HFFc6 (cell line): ENCODE data around the gene MATK. TPM values are rescaled to one million over a fixed set of nuclear protein-coding genes. Genes with fewer than 3 reads are reported as not detected.
"Not testable (repeated sequence)": the region's sequence is repeated elsewhere in the genome, so short reads cannot be mapped to it uniquely, and the experiment has no call there.

Source experiments
- DNase-seq: peaks from one replicate; pipeline ENCODE4 v3.0.0-alpha.2; 2018
- H3K27ac Mint-ChIP-seq: 2 replicates; pipeline ENCODE4 v1.8.0; 2020; ENCODE audit warnings: mild to moderate bottlenecking, mixed read lengths
- H3K27me3 Mint-ChIP-seq: 2 replicates; pipeline ENCODE4 v1.8.0; 2021; ENCODE audit warnings: mild to moderate bottlenecking, moderate library complexity, mixed read lengths; ENCODE audit not compliant: insufficient read depth
- H3K36me3 Mint-ChIP-seq: 2 replicates; pipeline ENCODE4 v1.8.0; 2021; ENCODE audit warnings: low read depth, mixed read lengths
- H3K4me1 Mint-ChIP-seq: 2 replicates; pipeline ENCODE4 v1.8.0; 2020; ENCODE audit warnings: low read depth, mixed read lengths
- H3K4me3 Mint-ChIP-seq: 2 replicates; pipeline ENCODE4 v1.8.0; 2020; ENCODE audit warnings: mild to moderate bottlenecking, moderate library complexity, mixed read lengths
- H3K9me3 Mint-ChIP-seq: 2 replicates; pipeline ENCODE4 v1.8.0; 2020; ENCODE audit warnings: mild to moderate bottlenecking, mixed read lengths
- CTCF ChIP-seq: fragments of 200-600 bp; sonication (generic); IDR thresholded peaks from 2 replicates; pipeline ENCODE4 v1.5.0; 2021; ENCODE audit warnings: antibody characterized with exemption, mild to moderate bottlenecking
- total RNA-seq, 6 experiments: library from RNA; stranded (reverse); fragmentation: NEBNext Ultra II Directional; extraction: Animal tissue kit (Norgen Biotek cat#: 25700); gene quantifications; 2 replicates in 1 of 6; 3 replicates in 5 of 6; pipeline ENCODE4 v1.2.3, GENCODE V29; 2021

Gene MATK
- total RNA-seq, 6 experiments from 2014 or later: not detected

DNA sequence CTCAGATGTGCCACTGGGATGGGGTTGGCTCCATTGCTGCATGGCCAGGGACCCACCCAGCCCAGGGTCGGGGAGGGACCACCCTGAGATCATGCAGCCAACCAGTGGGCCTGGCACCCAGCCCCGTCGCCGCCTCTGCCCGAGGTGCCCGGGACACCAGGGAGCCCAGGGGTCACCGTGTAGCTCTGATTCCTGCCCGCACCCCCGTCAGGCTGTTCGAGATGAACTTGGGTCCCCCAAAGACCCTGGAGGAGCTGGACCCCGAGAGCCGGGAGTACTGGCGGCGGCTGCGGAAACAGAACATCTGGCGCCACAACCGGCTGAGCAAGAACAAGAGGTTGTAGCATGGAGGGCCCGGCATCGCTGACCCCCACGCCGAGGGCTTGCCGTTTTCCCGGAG, 19.1 kb downstream of the MATK start:
- no peak for TF ChIP-seq CTCF
- DNase-seq: no peak
- peaks cover 10% of the 10 kb centered on the region; the same call in 1 of the 2 replicates for H3K36me3 Mint-ChIP-seq
- H3K9me3 Mint-ChIP-seq: no peaks in the 10 kb centered on the region
- peaks cover 9% of the 10 kb centered on the region for H3K4me1 Mint-ChIP-seq
- no peak overlapping the region for H3K27ac Mint-ChIP-seq
- no peaks in the 10 kb centered on the region; the same call in 1 of the 2 replicates for H3K27me3 Mint-ChIP-seq
- H3K4me3 Mint-ChIP-seq: no peak overlapping the region

- H3K9me3 Mint-ChIP-seq: no peaks in the 10 kb centered on the region
- H3K27ac Mint-ChIP-seq: no peak overlapping the region
- peaks cover 14% of the 10 kb centered on the region for H3K4me1 Mint-ChIP-seq
- DNase-seq: no peak
- H3K4me3 Mint-ChIP-seq: no peak overlapping the region
- no peaks in the 10 kb centered on the region; the same call in 1 of the 2 replicates for H3K27me3 Mint-ChIP-seq
- H3K36me3 Mint-ChIP-seq: peaks cover 10% of the 10 kb centered on the region; the same call in 1 of the 2 replicates
- TF ChIP-seq CTCF: no peak
These were observed 19.7 kb downstream of the MATK start for GRCh38 chr19:3766520-3766919.

- H3K4me1 Mint-ChIP-seq: peaks cover 16% of the 10 kb centered on the region
- H3K4me3 Mint-ChIP-seq, H3K27ac Mint-ChIP-seq, DNase-seq, H3K27me3 Mint-ChIP-seq, H3K9me3 Mint-ChIP-seq, H3K36me3 Mint-ChIP-seq: not testable (repeated sequence)
These were observed 20.4 kb downstream of the MATK start for GRCh38 chr19:3765757-3766156.

DNA sequence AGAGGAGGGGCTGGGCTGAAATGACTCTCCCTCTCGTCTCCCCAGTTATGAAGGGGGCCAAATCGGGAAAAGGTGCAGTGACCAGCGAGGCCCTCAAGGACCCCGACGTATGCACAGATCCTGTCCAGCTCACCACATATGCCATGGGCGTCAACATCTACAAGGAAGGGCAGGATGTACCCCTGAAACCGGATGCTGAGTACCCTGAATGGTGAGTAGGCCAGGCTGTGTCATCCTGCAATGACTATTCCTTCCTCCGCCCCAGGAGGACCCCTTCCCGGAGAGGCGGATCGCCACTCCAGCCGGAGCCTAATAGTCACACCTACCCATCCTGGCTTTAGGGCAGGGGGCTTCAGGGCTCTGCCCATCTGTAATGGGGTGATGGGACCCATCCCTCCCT, 21.1 kb downstream of the MATK start:
- H3K4me3 Mint-ChIP-seq: no peak overlapping the region
- H3K9me3 Mint-ChIP-seq: no peaks in the 10 kb centered on the region
- no peak overlapping the region for H3K27ac Mint-ChIP-seq
- DNase-seq: no peak
- H3K36me3 Mint-ChIP-seq: peaks cover 10% of the 10 kb centered on the region; the same call in 1 of the 2 replicates
- peaks cover 16% of the 10 kb centered on the region for H3K4me1 Mint-ChIP-seq
- peaks cover 1% of the 10 kb centered on the region; the same call in 1 of the 2 replicates for H3K27me3 Mint-ChIP-seq
- no peak for TF ChIP-seq CTCF

GRCh38 chr19:3762501-3763459, 23.4 kb downstream of the MATK start, which contains the start of gene MRPL54:
TSS of gene MRPL54 (plus strand) at chr19:3762682. CDS start at chr19:3762701, 19 bp downstream.
- TF ChIP-seq CTCF: no peak
- Mint-ChIP-seq H3K4me3 (peak within 1 kb of the TSS; percentile 98), H3K36me3 (peaks cover 10% of the 10 kb centered on the region; the same call in 1 of the 2 replicates), H3K27me3 (peaks cover 1% of the 10 kb centered on the region; the same call in 1 of the 2 replicates), H3K27ac (peak within 1 kb of the TSS; percentile 100), H3K4me1 (peaks cover 16% of the 10 kb centered on the region), H3K9me3 (no peaks in the 10 kb centered on the region)
- DNase-seq: peak; percentile 97

GRCh38 chr19:3762130-3762473, 24.1 kb downstream of the MATK start:
- Mint-ChIP-seq H3K27ac (peak overlapping the region; percentile 100), H3K36me3 (peaks cover 10% of the 10 kb centered on the region; the same call in 1 of the 2 replicates), H3K27me3 (peaks cover 1% of the 10 kb centered on the region; the same call in 1 of the 2 replicates), H3K4me1 (peaks cover 16% of the 10 kb centered on the region), H3K9me3 (no peaks in the 10 kb centered on the region), H3K4me3 (peak overlapping the region; percentile 98)
- DNase-seq: no peak
- no peak for TF ChIP-seq CTCF
